OCI-LY7 (cell line): ENCODE measurements around the gene CHRM3. TPM values are rescaled to one million over a fixed set of nuclear protein-coding genes. Genes with fewer than 3 reads are reported as not detected.

Experiments used
- Bru-seq: library from RNA; stranded (reverse); fragments of 400-500 nt; gene quantifications from one replicate; lab custom pipeline; 2021; lab: Mats Ljungman, UMichigan
- BruChase-seq, 2 experiments: library from RNA; stranded (reverse); fragments of 400-500 nt; gene quantifications; one replicate each; lab custom pipeline; 2021; lab: Mats Ljungman, UMichigan
- BruUV-seq: library from RNA; stranded (reverse); fragments of 400-500 nt; replicated peaks from 2 replicates; lab custom pipeline; 2021; lab: Mats Ljungman, UMichigan
- CTCF ChIA-PET: fragments of 300-600 bp; sonication (Branson Sonifier 250); formaldehyde crosslinking; loops from one replicate; lab custom pipeline; 2022; ENCODE audit warnings: antibody characterized with exemption; ENCODE audit not compliant: unreplicated experiment; lab: Charles Lee
- POLR2A ChIA-PET: fragments of 300-600 bp; sonication (Branson Sonifier 250); formaldehyde crosslinking; loops from one replicate; lab custom pipeline; 2022; ENCODE audit warnings: antibody characterized with exemption; lab: Charles Lee
- DNase-seq: peaks from one replicate; pipeline ENCODE4 v3.0.0-alpha.2; 2015; ENCODE audit warnings: low spot score
- H2AFZ ChIP-seq: fragments of 200-600 bp; sonication (generic), shearing (Covaris generic); 2 replicates; pipeline ENCODE4 v1.6.1; 2014; ENCODE audit warnings: mild to moderate bottlenecking, antibody characterized with exemption, low read length, moderate library complexity
- H3K27ac ChIP-seq: fragments of 200-600 bp; sonication (generic); 2 replicates; pipeline ENCODE4 v1.5.1; 2014; ENCODE audit warnings: mixed run types, low read depth, mild to moderate bottlenecking, moderate library complexity, low read length, inconsistent platforms; ENCODE audit not compliant: poor library complexity, severe bottlenecking
- H3K36me3 ChIP-seq: fragments of 200-600 bp; sonication (generic); 2 replicates; pipeline ENCODE4 v1.6.1; 2014; ENCODE audit warnings: mild to moderate bottlenecking, antibody characterized with exemption, low read length, moderate library complexity, mixed read lengths; ENCODE audit not compliant: insufficient read depth
- H3K4me1 ChIP-seq: fragments of 200-600 bp; sonication (generic); 2 replicates; pipeline ENCODE4 v1.5.1; 2014; ENCODE audit warnings: mild to moderate bottlenecking, low read length; ENCODE audit not compliant: insufficient read depth, poor library complexity, severe bottlenecking
- H3K4me2 ChIP-seq: fragments of 200-600 bp; sonication (generic); 2 replicates; pipeline ENCODE4 v1.6.1; 2014; ENCODE audit warnings: mild to moderate bottlenecking, low read length
- H3K4me3 ChIP-seq: fragments of 200-600 bp; sonication (generic); 2 replicates; pipeline ENCODE4 v1.5.1; 2014; ENCODE audit warnings: mild to moderate bottlenecking, low read depth, low read length; ENCODE audit not compliant: poor library complexity, severe bottlenecking
- H3K79me2 ChIP-seq: fragments of 200-600 bp; sonication (generic); 2 replicates; pipeline ENCODE4 v1.6.1; 2016; ENCODE audit warnings: low read depth, mild to moderate bottlenecking, low read length, moderate library complexity, mixed read lengths; ENCODE audit not compliant: insufficient read depth
- H3K9me2 ChIP-seq: fragments of 200-600 bp; sonication (generic); 2 replicates; pipeline ENCODE4 v1.6.1; 2016; ENCODE audit warnings: mild to moderate bottlenecking, low read length, mixed read lengths; ENCODE audit not compliant: insufficient read depth
- H3K9me3 ChIP-seq: fragments of 200-600 bp; sonication (generic); 2 replicates; pipeline ENCODE4 v1.6.1; 2014; ENCODE audit warnings: mild to moderate bottlenecking, mixed run types, low read length, mixed read lengths
- H4K20me1 ChIP-seq: fragments of 200-600 bp; sonication (generic); 2 replicates; pipeline ENCODE4 v1.6.1; 2014; ENCODE audit warnings: mild to moderate bottlenecking, antibody characterized with exemption, low read length, moderate library complexity, mixed read lengths; ENCODE audit not compliant: insufficient read depth
- EZH2phosphoT487 ChIP-seq: fragments of 200-600 bp; sonication (generic); IDR thresholded peaks from 2 replicates; pipeline ENCODE4 v1.6.1; 2018; ENCODE audit warnings: low read depth, borderline replicate concordance, mild to moderate bottlenecking, mixed run types, antibody characterized with exemption, low read length, moderate library complexity, mixed read lengths
- intact Hi-C: fragments of 100-400 bp; cut with micrococcal nuclease; formaldehyde crosslinking; loops from one replicate; pipeline ENCODE4 v1.10.0; 2022; ENCODE audit not compliant: unreplicated experiment
- long read RNA-seq: library from polyadenylated mRNA; stranded (forward); transcript quantifications from one replicate; pipeline ENCODE4 v2.0.0, GENCODE V29; 2022
- total RNA-seq, 2 experiments: library from RNA; depleted of rRNA in 1 of 2; stranded (reverse); fragments of >200 nt in 1 of 2; shearing (Covaris generic) in 1 of 2; gene quantifications; 2 replicates each; pipeline ENCODE4 v1.2.3, GENCODE V29; 2014 to 2022
- TF ChIP-seq, protein P1 (sequence below): fragments of 200-600 bp; sonication (generic); conservative IDR thresholded peaks from 2 replicates; pipeline ENCODE4 v1.5.1; 2014; ENCODE audit warnings: mild to moderate bottlenecking, antibody characterized with exemption, low read length, moderate library complexity, mixed read lengths

The CHRM3 gene
- total RNA-seq (2014; rRNA removed; shearing (Covaris generic)) (0.08 and 0.13 TPM in 2 replicates), total RNA-seq (2022) (not detected in 2 replicates), Bru-seq, nascent RNA (percentile 3 among the genes with signal in this experiment), BruChase-seq, experiment 1, labeled RNA remaining after a 6-hour chase (not detected), BruChase-seq, experiment 2, labeled RNA remaining after a 2-hour chase (percentile 0 among the genes with signal in this experiment)
- long read RNA-seq: 0 reads

DNA sequence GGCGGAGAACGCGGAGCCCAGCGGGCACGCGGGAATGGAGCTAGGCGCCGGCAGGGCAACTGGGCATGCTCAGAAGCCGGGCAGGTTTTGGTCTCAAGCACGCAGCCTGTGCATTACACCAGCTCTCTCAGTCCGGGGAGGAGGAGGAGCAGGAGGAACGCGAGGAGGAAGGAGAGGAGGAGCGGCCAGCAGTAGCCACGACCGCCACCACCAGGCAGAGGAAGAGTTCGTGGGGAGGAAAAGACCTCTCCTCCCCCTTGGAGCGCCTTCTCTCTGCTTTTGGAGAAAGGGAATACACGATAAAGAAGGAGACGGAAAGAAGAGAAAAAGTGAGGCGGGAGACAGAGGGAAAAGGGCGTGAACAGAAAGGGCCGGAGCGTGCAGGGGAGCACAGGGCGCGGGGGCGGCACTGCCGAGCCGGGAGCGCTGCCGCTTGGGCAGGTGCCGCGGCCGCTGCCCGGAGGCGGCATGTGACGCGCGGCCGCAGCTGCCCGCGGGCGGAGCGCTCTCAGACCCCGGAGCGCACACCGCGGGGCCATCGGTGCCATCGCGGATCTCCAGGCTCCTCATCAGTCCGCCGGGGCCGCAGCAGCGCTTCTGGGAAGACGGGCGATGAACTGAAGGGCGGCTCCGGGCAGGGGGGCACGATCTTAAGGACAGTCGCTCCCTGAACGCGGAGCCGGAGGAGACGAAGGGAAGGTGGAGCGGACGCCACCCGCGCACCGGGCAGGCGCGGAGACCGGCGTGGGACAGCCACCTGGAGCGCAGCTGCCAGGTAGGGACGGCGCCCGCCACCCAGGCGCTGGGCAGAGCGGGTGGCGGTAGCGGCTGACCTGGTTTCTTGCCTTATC is at the start of gene CHRM3:
TSS of gene CHRM3 (plus strand) at position 116 of the 851 bp plus-strand sequence. CDS start 520,884 bp downstream, outside the sequence.
- no peak within 1 kb of the TSS for H3K4me2 ChIP-seq
- POLR2A ChIA-PET: no interaction called here
- TF ChIP-seq, protein P1, sequence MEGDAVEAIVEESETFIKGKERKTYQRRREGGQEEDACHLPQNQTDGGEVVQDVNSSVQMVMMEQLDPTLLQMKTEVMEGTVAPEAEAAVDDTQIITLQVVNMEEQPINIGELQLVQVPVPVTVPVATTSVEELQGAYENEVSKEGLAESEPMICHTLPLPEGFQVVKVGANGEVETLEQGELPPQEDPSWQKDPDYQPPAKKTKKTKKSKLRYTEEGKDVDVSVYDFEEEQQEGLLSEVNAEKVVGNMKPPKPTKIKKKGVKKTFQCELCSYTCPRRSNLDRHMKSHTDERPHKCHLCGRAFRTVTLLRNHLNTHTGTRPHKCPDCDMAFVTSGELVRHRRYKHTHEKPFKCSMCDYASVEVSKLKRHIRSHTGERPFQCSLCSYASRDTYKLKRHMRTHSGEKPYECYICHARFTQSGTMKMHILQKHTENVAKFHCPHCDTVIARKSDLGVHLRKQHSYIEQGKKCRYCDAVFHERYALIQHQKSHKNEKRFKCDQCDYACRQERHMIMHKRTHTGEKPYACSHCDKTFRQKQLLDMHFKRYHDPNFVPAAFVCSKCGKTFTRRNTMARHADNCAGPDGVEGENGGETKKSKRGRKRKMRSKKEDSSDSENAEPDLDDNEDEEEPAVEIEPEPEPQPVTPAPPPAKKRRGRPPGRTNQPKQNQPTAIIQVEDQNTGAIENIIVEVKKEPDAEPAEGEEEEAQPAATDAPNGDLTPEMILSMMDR: no peak
- TF ChIP-seq EZH2phosphoT487: no peak
- no peak within 1 kb of the TSS for H3K4me3 ChIP-seq
- DNase-seq: no peak
- H2AFZ ChIP-seq: no peak within 1 kb of the TSS
- no peak within 1 kb of the TSS for H3K27ac ChIP-seq
- CTCF ChIA-PET: no interaction called here
- H3K4me1 ChIP-seq: no peaks in the 10 kb centered on the region
- no peaks in the 10 kb centered on the region for H3K79me2 ChIP-seq
- no peaks in the 10 kb centered on the region for H3K9me2 ChIP-seq
- H4K20me1 ChIP-seq: no peaks in the 10 kb centered on the region
- no TSS peak for BruUV-seq
- no peaks in the 10 kb centered on the region for H3K9me3 ChIP-seq
- H3K36me3 ChIP-seq: no peaks in the 10 kb centered on the region
- intact Hi-C loops: no loop called here

DNA sequence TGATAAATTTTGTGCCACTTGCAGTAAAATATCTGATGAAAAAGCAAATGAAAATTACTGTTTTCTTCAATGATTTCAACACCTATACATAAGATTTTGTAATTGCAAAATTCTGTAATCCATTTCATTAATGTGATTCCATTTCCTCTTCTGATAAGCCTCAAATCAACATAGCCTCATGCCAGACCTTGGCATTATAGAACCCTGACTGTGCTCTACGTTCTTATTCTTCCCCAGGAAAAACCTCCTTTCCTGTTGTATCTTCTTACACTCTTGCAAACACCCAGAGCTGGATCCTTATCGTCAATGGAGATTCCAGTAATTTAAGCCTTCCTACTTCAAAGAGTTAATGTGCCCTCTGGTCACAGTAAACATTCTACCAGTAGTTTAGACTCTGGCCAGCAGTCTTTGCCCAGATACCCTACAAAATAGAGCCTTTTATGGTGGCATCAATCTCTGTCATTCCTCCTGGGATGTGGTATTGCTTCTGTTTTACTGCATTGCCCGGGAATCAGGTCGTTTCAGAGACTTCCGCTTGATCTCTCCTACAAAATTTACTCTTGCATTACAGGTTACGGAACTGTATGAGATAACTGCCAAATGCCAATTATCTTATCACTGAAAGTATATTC is 48.5 kb upstream of the CHRM3 start:
- TF ChIP-seq, protein P1: no peak
- TF ChIP-seq EZH2phosphoT487: no peak
- H3K79me2 ChIP-seq: no peaks in the 10 kb centered on the region
- H3K9me2 ChIP-seq: no peaks in the 10 kb centered on the region
- no peaks in the 10 kb centered on the region for H3K36me3 ChIP-seq
- POLR2A ChIA-PET: no interaction called here
- H3K27ac ChIP-seq: no peak overlapping the region
- no TSS peak for BruUV-seq
- no peaks in the 10 kb centered on the region for H3K4me1 ChIP-seq
- H3K9me3 ChIP-seq: no peaks in the 10 kb centered on the region
- intact Hi-C loops: no loop called here
- CTCF ChIA-PET: no interaction called here
- no peaks in the 10 kb centered on the region for H4K20me1 ChIP-seq
- DNase-seq: no peak
- H3K4me2 ChIP-seq: no peak overlapping the region
- H3K4me3 ChIP-seq: no peak overlapping the region
- H2AFZ ChIP-seq: no peak overlapping the region
